SK-N-SH treated with all-trans-retinoic acid at 6 μM for 48 hours (cell line): ENCODE data around the gene TBC1D9B.

Experiments
- ATAC-seq: fragments of 200-7000 bp; cut with Tn5 transposase; 3 replicates; pipeline ENCODE4 v1.9.1; 2020; ENCODE audit warnings: mild to moderate bottlenecking, moderate library complexity
- ARNTL ChIP-seq: fragments of 450-650 bp; formaldehyde crosslinking; IDR thresholded peaks from 2 replicates; pipeline ENCODE4 v1.5.0; 2020; ENCODE audit warnings: low read depth, mild to moderate bottlenecking, moderate library complexity, borderline replicate concordance
- BACH2 ChIP-seq: fragments of 250-450 bp; sonication (Bioruptor Pico); IDR thresholded peaks from 2 replicates; pipeline ENCODE4 v1.9.0; 2021; ENCODE audit warnings: mild to moderate bottlenecking, borderline replicate concordance
- CREB5 ChIP-seq: fragments of 250-450 bp; sonication (Bioruptor Pico); IDR thresholded peaks from 2 replicates; pipeline ENCODE4 v1.5.1; 2020; ENCODE audit warnings: low read depth, mild to moderate bottlenecking, moderate library complexity
- CSDC2 ChIP-seq: fragments of 250-450 bp; sonication (Bioruptor Pico); IDR thresholded peaks from 2 replicates; pipeline ENCODE4 v1.5.0; 2020; ENCODE audit warnings: mild to moderate bottlenecking, moderate library complexity
- CSRNP3 ChIP-seq: fragments of 250-450 bp; sonication (Bioruptor Pico); IDR thresholded peaks from 2 replicates; pipeline ENCODE4 v1.5.1; 2021; ENCODE audit warnings: mild to moderate bottlenecking, moderate library complexity
- GLIS3 ChIP-seq: fragments of 250-450 bp; sonication (Bioruptor Pico); IDR thresholded peaks from 2 replicates; pipeline ENCODE4 v1.5.0; 2020; ENCODE audit warnings: mild to moderate bottlenecking, moderate library complexity
- ISL1 ChIP-seq: fragments of 250-450 bp; sonication (Bioruptor Pico); IDR thresholded peaks from 2 replicates; pipeline ENCODE4 v2.1.2; 2022; ENCODE audit warnings: mild to moderate bottlenecking, moderate library complexity
- OSR1 ChIP-seq: fragments of 250-450 bp; sonication (Bioruptor Pico); IDR thresholded peaks from 2 replicates; pipeline ENCODE4 v1.8.0; 2022; ENCODE audit warnings: moderate library complexity, mild to moderate bottlenecking, inconsistent platforms
- PATZ1 ChIP-seq: fragments of 250-450 bp; sonication (Bioruptor Pico); IDR thresholded peaks from 2 replicates; pipeline ENCODE4 v1.8.0; 2020; ENCODE audit warnings: mild to moderate bottlenecking, moderate library complexity, borderline replicate concordance
- POU6F1 ChIP-seq: fragments of 250-450 bp; sonication (Bioruptor Pico); IDR thresholded peaks from 2 replicates; pipeline ENCODE4 v1.8.0; 2021; ENCODE audit warnings: low read depth, mild to moderate bottlenecking, moderate library complexity, borderline replicate concordance
- PPARA ChIP-seq: fragments of 250-450 bp; sonication (Bioruptor Pico); IDR thresholded peaks from 2 replicates; pipeline ENCODE4 v1.5.0; 2020; ENCODE audit warnings: mild to moderate bottlenecking, borderline replicate concordance
- RARB ChIP-seq: fragments of 250-450 bp; sonication (Bioruptor Pico); IDR thresholded peaks from 2 replicates; pipeline ENCODE4 v1.8.0; 2021; ENCODE audit warnings: mild to moderate bottlenecking, moderate library complexity
- SNAI2 ChIP-seq: fragments of 250-450 bp; sonication (Bioruptor Pico); IDR thresholded peaks from 2 replicates; pipeline ENCODE4 v1.5.0; 2020; ENCODE audit warnings: mild to moderate bottlenecking, moderate library complexity
- TCF4 ChIP-seq: fragments of 250-450 bp; sonication (Bioruptor Pico); IDR thresholded peaks from 2 replicates; pipeline ENCODE4 v1.8.0; 2021; ENCODE audit warnings: mild to moderate bottlenecking, moderate library complexity, borderline replicate concordance
- TOX ChIP-seq: fragments of 250-450 bp; sonication (Bioruptor Pico); IDR thresholded peaks from 2 replicates; pipeline ENCODE4 v1.8.0; 2021; ENCODE audit warnings: mild to moderate bottlenecking, moderate library complexity, borderline replicate concordance
- TSHZ2 ChIP-seq: fragments of 250-450 bp; sonication (Bioruptor Pico); IDR thresholded peaks from 2 replicates; pipeline ENCODE4 v1.5.0; 2020; ENCODE audit warnings: mild to moderate bottlenecking, moderate library complexity
- ZC3H10 ChIP-seq: fragments of 250-450 bp; sonication (Bioruptor Pico); IDR thresholded peaks from 2 replicates; pipeline ENCODE4 v1.5.1; 2021; ENCODE audit warnings: mild to moderate bottlenecking, moderate library complexity
- ZFP30 ChIP-seq: fragments of 450-650 bp; formaldehyde crosslinking; IDR thresholded peaks from 2 replicates; pipeline ENCODE4 v1.5.0; 2022; ENCODE audit warnings: mild to moderate bottlenecking, moderate library complexity
- ZNF8 ChIP-seq: fragments of 450-650 bp; formaldehyde crosslinking; IDR thresholded peaks from 2 replicates; pipeline ENCODE4 v1.5.0; 2020; ENCODE audit warnings: mild to moderate bottlenecking, moderate library complexity

Gene TBC1D9B

GRCh38 chr5:179854356-179854755 lies 53.3 kb downstream of the TBC1D9B start:
- ATAC-seq = no peak
- no peak for TF ChIP-seq GLIS3 (CRISPR knock-in tag)
- TF ChIP-seq ZNF8 (CRISPR knock-in tag) = no peak
- TF ChIP-seq PPARA (CRISPR knock-in tag) = no peak
- TF ChIP-seq TCF4 (CRISPR knock-in tag) = no peak
- TF ChIP-seq TOX (CRISPR knock-in tag) = no peak
- TF ChIP-seq ZFP30 (CRISPR knock-in tag) = no peak
- TF ChIP-seq SNAI2 = no peak
- TF ChIP-seq BACH2 (CRISPR knock-in tag) = no peak
- no peak for TF ChIP-seq TSHZ2 (CRISPR knock-in tag)
- no peak for TF ChIP-seq CSDC2 (CRISPR knock-in tag)
- TF ChIP-seq POU6F1 (CRISPR knock-in tag) = no peak
- TF ChIP-seq PATZ1 = no peak
- TF ChIP-seq CREB5 = no peak

GRCh38 chr5:179852993-179853547 lies 54.6 kb downstream of the TBC1D9B start:
- no peak for TF ChIP-seq ZC3H10 (CRISPR knock-in tag)
- no peak for TF ChIP-seq CSRNP3 (CRISPR knock-in tag)
- TF ChIP-seq RARB (CRISPR knock-in tag) = no peak
- no peak for TF ChIP-seq BACH2 (CRISPR knock-in tag)
- no peak for TF ChIP-seq ISL1 (CRISPR knock-in tag)
- TF ChIP-seq PPARA (CRISPR knock-in tag) = no peak
- no peak for TF ChIP-seq CSDC2 (CRISPR knock-in tag)
- no peak for TF ChIP-seq TCF4 (CRISPR knock-in tag)
- TF ChIP-seq GLIS3 (CRISPR knock-in tag) = no peak
- TF ChIP-seq ZFP30 (CRISPR knock-in tag) = no peak
- TF ChIP-seq PATZ1 = no peak
- TF ChIP-seq TSHZ2 (CRISPR knock-in tag) = no peak
- TF ChIP-seq OSR1 (CRISPR knock-in tag) = no peak
- TF ChIP-seq SNAI2 = no peak
- no peak for TF ChIP-seq CREB5
- no peak for TF ChIP-seq ARNTL (CRISPR knock-in tag)
- TF ChIP-seq, all 23 proteins: peak for 0
- no peak for ATAC-seq
